CD14-positive monocyte (primary cell): ENCODE results near the gene MARVELD2. TPM values are rescaled to one million over a fixed set of nuclear protein-coding genes. Genes with fewer than 3 reads are reported as not detected.
"Not testable (repeated sequence)": the region's sequence is repeated elsewhere in the genome, so short reads cannot be mapped to it uniquely, and the experiment has no call there.

ENCODE experiments used
- DNase-seq, 3 donors: peaks; one replicate each; pipeline ENCODE4 v3.0.0-alpha.2; 2011 to 2022
- H2AFZ ChIP-seq: 2 replicates; pipeline ENCODE4 v1.6.0; 2012; ENCODE audit warnings: mild to moderate bottlenecking, low read depth, low read length, inconsistent platforms; ENCODE audit not compliant: insufficient read depth, poor library complexity, severe bottlenecking
- H3K27ac ChIP-seq, 2 donors: 1 replicate in 1 of 2; 2 replicates in 1 of 2; pipeline ENCODE4 v1.5.1; 2012 to 2013; ENCODE audit warnings: low read length in 2 of 2, control low read depth in 1 of 2, inconsistent platforms in 1 of 2, low read depth in 1 of 2, mild to moderate bottlenecking in 1 of 2
- H3K27me3 ChIP-seq, 2 donors: one replicate each; pipeline versions ENCODE4 v1.6.0 to v1.6.1; 2011 to 2013; ENCODE audit warnings: low read length in 2 of 2; ENCODE audit not compliant: control insufficient read depth in 2 of 2, insufficient read depth in 2 of 2
- H3K36me3 ChIP-seq, 2 donors: replicated peaks in 1 of 2; 1 replicate in 1 of 2; 2 replicates in 1 of 2; pipeline versions ENCODE4 v1.5.1 to v1.6.1; 2012 to 2013; ENCODE audit warnings: low read length in 2 of 2, control low read depth in 1 of 2, inconsistent platforms in 1 of 2, mild to moderate bottlenecking in 1 of 2; ENCODE audit not compliant: insufficient read depth in 2 of 2, control insufficient read depth in 1 of 2
- H3K4me1 ChIP-seq, 2 donors: 1 replicate in 1 of 2; 2 replicates in 1 of 2; pipeline versions ENCODE4 v1.5.1 to v1.6.1; 2012 to 2013; ENCODE audit warnings: low read length in 2 of 2, control low read depth in 1 of 2, inconsistent platforms in 1 of 2, mild to moderate bottlenecking in 1 of 2, moderate library complexity in 1 of 2; ENCODE audit not compliant: insufficient read depth in 2 of 2, control insufficient read depth in 1 of 2
- H3K4me2 ChIP-seq: replicated peaks from 2 replicates; pipeline ENCODE3; 2012; ENCODE audit warnings: low read length, moderate library complexity, mild to moderate bottlenecking; ENCODE audit not compliant: poor library complexity, severe bottlenecking; ENCODE audit errors: extremely low read depth
- H3K4me3 ChIP-seq, 3 experiments: fragments of 200-600 bp in 1 of 3; sonication (generic) in 1 of 3; replicated peaks in 1 of 3; 1 replicate in 2 of 3; 2 replicates in 1 of 3; pipeline ENCODE4 v1.5.1; 2011 to 2013; ENCODE audit warnings: low read length in 3 of 3, mild to moderate bottlenecking in 3 of 3, control low read depth in 2 of 3, low read depth in 2 of 3, inconsistent platforms in 1 of 3, moderate library complexity in 1 of 3
- H3K79me2 ChIP-seq: 2 replicates; pipeline ENCODE4 v1.6.0; 2012; ENCODE audit warnings: mild to moderate bottlenecking, control low read depth, inconsistent platforms, low read length, moderate library complexity; ENCODE audit not compliant: insufficient read depth
- H3K9ac ChIP-seq: 2 replicates; pipeline ENCODE4 v1.6.0; 2017; ENCODE audit warnings: low read length, mild to moderate bottlenecking; ENCODE audit not compliant: insufficient read depth, poor library complexity, severe bottlenecking
- H3K9me3 ChIP-seq, 2 donors: replicated peaks in 1 of 2; 1 replicate in 1 of 2; 2 replicates in 1 of 2; pipeline versions ENCODE4 v1.5.1 to v1.6.1; 2012 to 2013; ENCODE audit warnings: low read length in 2 of 2, control low read depth in 1 of 2; ENCODE audit not compliant: control insufficient read depth in 1 of 2, insufficient read depth in 1 of 2
- H4K20me1 ChIP-seq: 2 replicates; pipeline ENCODE4 v1.6.0; 2012; ENCODE audit warnings: mild to moderate bottlenecking, low read length, control low read depth, moderate library complexity; ENCODE audit not compliant: insufficient read depth
- H3K27ac Mint-ChIP-seq, 7 donors: one replicate each; pipeline ENCODE4 v1.8.0; 2020; ENCODE audit warnings: mild to moderate bottlenecking in 7 of 7, mixed read lengths in 7 of 7, moderate library complexity in 6 of 7, inconsistent platforms in 2 of 7
- H3K27me3 Mint-ChIP-seq, 3 donors: one replicate each; pipeline ENCODE4 v1.8.0; 2021 to 2022; ENCODE audit warnings: low read depth in 3 of 3, mild to moderate bottlenecking in 3 of 3, mixed read lengths in 3 of 3, moderate library complexity in 3 of 3, inconsistent platforms in 1 of 3
- H3K36me3 Mint-ChIP-seq, 2 donors: one replicate each; pipeline ENCODE4 v1.8.0; 2020; ENCODE audit warnings: mixed read lengths in 2 of 2, inconsistent platforms in 1 of 2, mild to moderate bottlenecking in 1 of 2
- H3K4me1 Mint-ChIP-seq: one replicate; pipeline ENCODE4 v1.8.0; 2020; ENCODE audit warnings: mild to moderate bottlenecking, mixed read lengths
- H3K4me3 Mint-ChIP-seq, 2 donors: one replicate each; pipeline ENCODE4 v1.8.0; 2020; ENCODE audit warnings: mild to moderate bottlenecking in 2 of 2, mixed read lengths in 2 of 2, moderate library complexity in 1 of 2
- H3K9me3 Mint-ChIP-seq, 7 donors: one replicate each; pipeline ENCODE4 v1.8.0; 2020 to 2022; ENCODE audit warnings: mixed read lengths in 7 of 7, mild to moderate bottlenecking in 6 of 7, moderate library complexity in 6 of 7, inconsistent platforms in 2 of 7
- CTCF ChIP-seq: fragments of 200-600 bp; IDR thresholded peaks from one replicate; pipeline ENCODE4 v1.8.0; 2022; ENCODE audit warnings: antibody characterized with exemption, mild to moderate bottlenecking
- WGBS: methylation state at CpG from one replicate; pipeline ENCODE4 v1.1.5; 2013; ENCODE audit warnings: missing lambda C conversion rate; ENCODE audit not compliant: insufficient coverage; 5-methylcytosine and 5-hydroxymethylcytosine counted together
- intact Hi-C, 2 donors: fragments of 100-400 bp; cut with micrococcal nuclease; formaldehyde crosslinking; loops; one replicate each; pipeline versions ENCODE4 v1.15.0 to v1.15.1; 2023
- polyA plus RNA-seq, 3 donors: library from polyadenylated mRNA; depleted of rRNA in 1 of 3; unstranded in 2 of 3; stranded (reverse) in 1 of 3; fragments of 300-500 nt in 2 of 3; fragments of >200 nt in 1 of 3; fragmentation: Illumina TruSeq in 2 of 3; gene quantifications; 1 replicate in 2 of 3; 2 replicates in 1 of 3; pipeline ENCODE4 v1.2.3, GENCODE V29; 2012 to 2021

Gene MARVELD2
- polyA plus RNA-seq, 3 donors, result 0.15 TPM; not detected in 2

- intact Hi-C loops, H3K9ac ChIP-seq, H3K27ac Mint-ChIP-seq, DNase-seq, H3K79me2 ChIP-seq, H3K36me3 ChIP-seq, H3K9me3 ChIP-seq, H3K27ac ChIP-seq, H3K4me2 ChIP-seq, H3K27me3 ChIP-seq, H3K27me3 Mint-ChIP-seq, H3K4me3 ChIP-seq, H3K36me3 Mint-ChIP-seq, H4K20me1 ChIP-seq, H3K4me3 Mint-ChIP-seq, H3K9me3 Mint-ChIP-seq, H2AFZ ChIP-seq, H3K4me1 ChIP-seq, H3K4me1 Mint-ChIP-seq: not testable (repeated sequence)
- WGBS, result 98% methylated on average over 9 of the region's 16 CpGs
Observed at GRCh38 chr5:69472535-69473143, 57.7 kb downstream of the MARVELD2 start.

- H3K4me3 Mint-ChIP-seq, result no peak overlapping the region
- TF ChIP-seq CTCF, result no peak
- Histone ChIP-seq H2AFZ (no peak overlapping the region), H3K4me3 (no peak overlapping the region), H4K20me1 (no peaks in the 10 kb centered on the region), H3K4me1 (no peaks in the 10 kb centered on the region), H3K4me2 (no peak overlapping the region), H3K27ac (no peak overlapping the region), H3K79me2 (no peaks in the 10 kb centered on the region), H3K9ac (no peak overlapping the region), H3K9me3 (no peaks in the 10 kb centered on the region), H3K27me3 (no peaks in the 10 kb centered on the region), H3K36me3 (no peaks in the 10 kb centered on the region)
- no peaks in the 10 kb centered on the region for H3K9me3 Mint-ChIP-seq
- no CpG with 5 or more reads among the region's 1 CpG for WGBS
- no peaks in the 10 kb centered on the region for H3K27me3 Mint-ChIP-seq
- H3K27ac Mint-ChIP-seq, result no peak overlapping the region
- H3K36me3 Mint-ChIP-seq, result no peaks in the 10 kb centered on the region
- intact Hi-C loops, result no loop called here
- no peaks in the 10 kb centered on the region for H3K4me1 Mint-ChIP-seq
- DNase-seq, result no peak
Observed at GRCh38 chr5:69477170-69477569, 62.3 kb downstream of the MARVELD2 start.

- DNase-seq, H3K4me3 Mint-ChIP-seq, H3K27ac ChIP-seq, H3K4me3 ChIP-seq, H3K36me3 Mint-ChIP-seq, H3K36me3 ChIP-seq, H3K27ac Mint-ChIP-seq, H2AFZ ChIP-seq, H3K27me3 ChIP-seq, H3K27me3 Mint-ChIP-seq, intact Hi-C loops, H4K20me1 ChIP-seq, H3K4me1 ChIP-seq, H3K9ac ChIP-seq, H3K9me3 Mint-ChIP-seq, H3K9me3 ChIP-seq, H3K79me2 ChIP-seq, H3K4me2 ChIP-seq, H3K4me1 Mint-ChIP-seq: not testable (repeated sequence)
- WGBS, result 100% methylated on average over 2 of the region's 7 CpGs
Observed at GRCh38 chr5:69478296-69478695, 63.4 kb downstream of the MARVELD2 start.
